Stimulated activated CD4-positive, alpha-beta T cell treated with anti-CD3 and anti-CD28 coated beads, Interleukin-4, amount 100 ng/mL, for 24 hours (primary cell): ENCODE data around the gene PCSK5.
"Not testable (repeated sequence)": the region's sequence is repeated elsewhere in the genome, so short reads cannot be mapped to it uniquely, and the experiment has no call there.

Experiments
- DNase-seq: peaks from one replicate; pipeline ENCODE4 v3.0.0-alpha.2; 2020

PCSK5 gene

DNA sequence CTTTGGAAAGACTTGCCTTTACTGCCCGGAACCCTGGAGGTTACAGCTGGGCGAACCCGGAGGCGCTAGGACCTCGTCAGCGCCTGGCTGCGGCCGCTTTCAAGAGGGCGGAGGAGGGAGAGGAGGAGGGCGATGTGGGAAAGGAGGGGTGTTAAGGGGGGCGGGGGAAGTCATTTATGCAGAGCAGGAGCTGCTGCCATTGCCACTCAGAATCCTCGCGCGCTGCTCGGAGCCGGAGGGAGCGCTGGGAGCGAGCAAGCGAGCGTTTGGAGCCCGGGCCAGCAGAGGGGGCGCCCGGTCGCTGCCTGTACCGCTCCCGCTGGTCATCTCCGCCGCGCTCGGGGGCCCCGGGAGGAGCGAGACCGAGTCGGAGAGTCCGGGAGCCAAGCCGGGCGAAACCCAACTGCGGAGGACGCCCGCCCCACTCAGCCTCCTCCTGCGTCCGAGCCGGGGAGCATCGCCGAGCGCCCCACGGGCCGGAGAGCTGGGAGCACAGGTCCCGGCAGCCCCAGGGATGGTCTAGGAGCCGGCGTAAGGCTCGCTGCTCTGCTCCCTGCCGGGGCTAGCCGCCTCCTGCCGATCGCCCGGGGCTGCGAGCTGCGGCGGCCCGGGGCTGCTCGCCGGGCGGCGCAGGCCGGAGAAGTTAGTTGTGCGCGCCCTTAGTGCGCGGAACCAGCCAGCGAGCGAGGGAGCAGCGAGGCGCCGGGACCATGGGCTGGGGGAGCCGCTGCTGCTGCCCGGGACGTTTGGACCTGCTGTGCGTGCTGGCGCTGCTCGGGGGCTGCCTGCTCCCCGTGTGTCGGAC lies at the start of gene PCSK5:
Gene PCSK5, plus strand, starts transcription at position 202 of the 805 bp plus-strand sequence. Its CDS starts 509 bp downstream, at position 711.
- DNase-seq = peak; percentile 85

DNA sequence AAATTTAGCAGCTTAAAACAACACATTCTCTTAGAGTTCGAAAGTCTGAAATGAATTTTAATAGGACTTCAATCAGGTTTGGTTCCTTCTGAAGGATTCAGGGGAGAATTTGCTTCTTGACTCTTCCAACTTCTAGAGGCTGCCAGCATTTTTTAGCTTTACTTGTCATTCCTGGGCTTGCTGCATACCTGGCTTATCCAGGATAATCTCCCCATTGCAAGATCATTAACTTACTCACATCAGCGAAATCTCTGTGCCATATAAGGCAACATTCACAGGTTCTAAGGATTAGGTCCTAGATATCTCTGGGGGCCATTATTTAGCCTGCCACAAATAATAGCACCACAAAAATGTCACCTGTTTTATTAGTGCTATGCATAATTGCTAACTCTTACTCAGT lies 46.2 kb upstream of the PCSK5 start:
- no peak for DNase-seq

DNA sequence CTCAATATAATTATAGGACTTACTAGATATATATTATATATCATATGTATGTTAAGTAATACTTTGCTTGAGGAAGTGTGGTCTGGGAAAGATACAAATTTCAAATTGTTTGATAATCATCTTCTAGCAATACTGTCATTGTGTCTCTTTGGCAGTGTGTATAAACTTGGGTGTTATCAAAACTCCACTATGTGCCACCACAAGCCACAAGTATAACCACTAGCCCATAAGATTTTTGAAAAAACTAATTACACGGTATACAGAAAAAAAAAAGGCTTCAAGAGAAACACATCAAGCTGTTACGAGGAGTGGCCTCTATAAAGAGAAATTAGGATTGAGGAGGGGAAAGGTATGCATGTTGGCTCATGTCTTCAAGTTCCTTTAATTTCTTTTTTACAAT lies 44.7 kb upstream of the PCSK5 start:
- DNase-seq = no peak

DNA sequence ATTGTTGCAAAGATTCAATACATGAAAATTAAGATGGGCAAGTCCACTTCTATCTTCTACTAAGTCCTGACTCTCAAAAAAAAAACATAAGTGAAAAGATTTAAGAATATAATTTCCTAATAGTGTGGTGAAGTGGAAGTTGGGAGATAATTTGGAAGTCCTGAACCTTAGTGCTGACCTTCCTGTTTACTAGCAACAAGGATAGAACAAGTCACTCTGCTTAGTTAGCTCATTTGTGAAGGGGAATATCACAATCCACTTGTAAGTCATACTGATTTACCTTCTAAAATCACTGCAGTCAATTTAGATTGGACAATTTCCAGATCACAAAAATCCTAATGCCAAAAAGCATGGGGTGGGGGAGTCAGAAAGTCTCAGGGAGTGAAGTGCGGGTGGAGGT lies 43.4 kb upstream of the PCSK5 start:
- no peak for DNase-seq

GRCh38 chr9:75850459-75851200 lies 39.8 kb upstream of the PCSK5 start:
- no peak for DNase-seq

DNA sequence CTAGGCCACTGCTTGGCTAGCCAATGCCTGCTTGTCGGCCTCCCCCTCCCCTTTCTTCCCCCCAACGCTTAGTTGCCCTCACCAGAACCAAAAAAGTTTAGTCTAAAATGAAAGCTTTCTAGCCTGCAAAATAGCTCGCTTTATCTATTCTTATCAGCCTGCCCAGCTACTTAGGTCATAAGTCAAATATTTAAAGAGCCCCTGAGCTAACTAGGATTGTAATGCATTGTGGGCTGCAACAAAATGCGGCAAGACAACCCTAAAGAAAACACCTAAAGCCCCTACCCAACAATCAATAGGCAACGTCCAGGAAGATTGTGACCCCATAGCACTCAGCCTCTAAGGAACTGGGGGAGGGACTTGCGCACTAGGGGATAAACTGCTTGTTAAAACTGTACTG lies 38.6 kb upstream of the PCSK5 start:
- no peak for DNase-seq

- no peak for DNase-seq
Measured at GRCh38 chr9:75852746-75853145, 37.7 kb upstream of the PCSK5 start.

- no peak for DNase-seq
Measured at GRCh38 chr9:75855509-75855908, 35.0 kb upstream of the PCSK5 start.

- no peak for DNase-seq
Measured at GRCh38 chr9:75858497-75859092, 31.9 kb upstream of the PCSK5 start.

GRCh38 chr9:75864266-75864665 lies 26.2 kb upstream of the PCSK5 start:
- DNase-seq = no peak

DNA sequence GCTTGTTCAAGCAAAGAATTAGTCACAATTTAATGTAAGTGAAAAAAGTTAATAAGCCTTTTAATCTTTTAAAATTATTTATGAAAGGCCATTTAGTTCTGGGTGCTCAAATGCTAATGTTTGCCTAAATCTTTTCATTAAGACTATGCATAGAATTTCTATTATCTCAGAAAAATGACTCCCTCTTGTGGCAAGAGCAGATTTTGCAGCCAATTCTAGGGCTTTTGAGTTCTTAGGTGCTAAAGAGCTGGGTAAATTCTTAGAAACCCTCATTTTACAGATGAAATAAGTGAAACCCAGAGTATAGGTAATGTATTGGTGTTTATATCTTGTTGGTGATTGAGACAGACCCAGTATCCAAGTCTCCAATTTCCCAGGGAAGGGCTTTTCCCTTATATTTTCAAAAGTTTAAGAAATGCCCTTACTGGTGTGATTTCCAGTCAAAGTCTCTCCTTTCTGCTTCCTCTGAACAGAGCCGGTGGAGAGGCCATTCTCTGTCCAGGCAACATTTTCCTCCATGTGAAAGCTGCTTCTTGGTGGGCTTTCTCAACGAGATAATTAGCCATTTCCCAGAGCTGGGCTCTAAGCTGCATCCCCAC lies 24.1 kb upstream of the PCSK5 start:
- DNase-seq = peak; percentile 56

- not testable (repeated sequence) for DNase-seq
Measured at GRCh38 chr9:75868526-75868925, 21.9 kb upstream of the PCSK5 start.

DNA sequence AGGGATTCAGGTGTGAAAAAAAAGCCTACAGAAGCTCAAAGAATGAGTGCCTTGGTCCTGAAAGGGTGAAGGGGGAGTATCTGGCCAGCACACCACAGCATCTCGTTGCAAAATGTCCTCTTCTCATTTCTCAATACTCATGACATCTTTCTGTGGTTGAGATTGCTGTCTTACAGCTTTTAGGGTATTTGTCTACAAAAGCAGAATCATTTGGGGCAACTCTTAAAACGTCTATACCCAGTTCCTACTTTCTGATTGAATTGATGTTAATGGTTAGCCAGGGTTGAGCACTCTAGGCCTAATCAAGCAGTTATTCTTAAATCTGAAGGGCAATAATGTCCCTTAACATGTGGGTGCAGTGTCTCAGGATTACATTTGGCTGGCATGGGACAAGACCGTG lies 21.2 kb upstream of the PCSK5 start:
- DNase-seq = no peak

DNA sequence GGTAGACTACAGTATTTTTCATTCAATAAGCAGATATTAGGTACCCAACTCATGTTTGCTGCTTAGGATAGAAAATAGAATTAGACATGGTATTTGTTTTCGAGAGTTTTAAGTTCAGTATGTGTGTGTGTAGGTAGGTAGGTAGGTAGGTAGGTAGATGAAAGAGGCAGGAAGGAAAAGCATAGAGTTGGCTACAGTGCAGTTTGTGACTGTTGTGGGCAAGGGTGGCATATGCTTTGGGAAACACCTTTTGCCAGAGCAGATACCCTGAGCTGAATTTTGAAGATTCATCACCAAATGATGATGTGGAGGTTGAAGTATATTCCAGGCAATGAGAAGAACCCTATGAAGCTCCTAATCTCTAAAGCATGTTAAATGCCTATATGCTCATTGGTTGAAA lies 20.0 kb upstream of the PCSK5 start:
- DNase-seq = no peak

DNA sequence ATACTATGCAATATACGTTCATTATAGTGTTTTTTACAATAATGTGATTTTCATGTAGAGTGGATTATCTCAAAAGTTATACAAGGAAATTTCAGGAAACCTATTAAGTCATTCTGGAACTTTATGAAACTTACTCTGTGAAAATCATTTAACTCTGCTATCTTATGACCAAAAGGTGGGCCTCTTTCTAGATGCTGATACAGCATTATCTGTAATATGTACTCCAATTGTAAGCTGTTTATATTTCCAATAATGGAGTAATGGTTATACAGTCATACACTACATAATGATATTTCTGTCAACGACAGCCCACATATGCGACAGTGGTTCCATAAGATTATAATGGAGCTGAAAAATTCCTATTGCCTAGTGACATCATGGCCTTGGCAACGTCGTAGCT lies 18.8 kb upstream of the PCSK5 start:
- no peak for DNase-seq

GRCh38 chr9:75873712-75874111 lies 16.8 kb upstream of the PCSK5 start:
- DNase-seq = no peak

- no peak for DNase-seq
Measured at GRCh38 chr9:75876999-75877640, 13.4 kb upstream of the PCSK5 start.

DNA sequence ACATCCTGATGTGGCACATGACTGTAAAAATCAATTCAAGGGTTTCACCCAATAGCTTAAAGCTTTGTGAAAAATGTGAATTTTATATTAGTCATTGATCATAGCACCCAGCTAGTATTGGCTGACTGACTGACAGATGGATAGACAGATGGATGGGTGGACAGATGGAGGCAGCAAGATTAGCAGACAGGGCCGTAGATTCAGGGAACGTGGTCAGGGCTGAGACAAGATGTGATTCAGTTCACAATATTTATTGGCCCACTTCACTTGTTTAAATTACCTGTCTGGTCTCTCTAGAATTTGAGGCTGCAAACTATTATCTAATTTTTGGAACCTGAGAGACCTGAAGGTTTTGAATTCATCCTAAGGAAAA lies 12.0 kb upstream of the PCSK5 start:
- no peak for DNase-seq

GRCh38 chr9:75880618-75881017 lies 9.9 kb upstream of the PCSK5 start:
- DNase-seq = no peak

DNA sequence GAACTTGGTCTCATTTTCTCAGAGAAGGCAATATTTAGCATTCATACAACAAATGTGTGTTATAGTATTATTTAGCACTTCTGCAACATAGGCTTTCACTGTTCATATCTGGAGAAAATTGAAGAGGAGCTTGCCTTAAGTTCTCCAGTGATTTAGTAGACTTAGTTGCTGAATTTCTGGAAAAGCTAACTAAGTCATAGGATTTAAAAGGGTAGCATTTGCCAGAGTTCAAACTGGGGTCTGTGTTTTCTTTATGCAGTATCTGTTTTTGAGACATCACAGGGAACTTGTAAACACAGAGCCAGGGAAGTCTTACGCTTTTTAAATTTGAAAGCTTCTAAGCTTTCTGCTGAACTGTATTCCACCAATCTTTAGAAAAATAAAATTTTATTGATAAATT lies 8.7 kb upstream of the PCSK5 start:
- DNase-seq = no peak

GRCh38 chr9:75885652-75886051 lies 4.8 kb upstream of the PCSK5 start:
- no peak for DNase-seq

- peak; percentile 3 for DNase-seq
Measured at GRCh38 chr9:75889577-75889976, 896 bp upstream of the PCSK5 start.

DNA sequence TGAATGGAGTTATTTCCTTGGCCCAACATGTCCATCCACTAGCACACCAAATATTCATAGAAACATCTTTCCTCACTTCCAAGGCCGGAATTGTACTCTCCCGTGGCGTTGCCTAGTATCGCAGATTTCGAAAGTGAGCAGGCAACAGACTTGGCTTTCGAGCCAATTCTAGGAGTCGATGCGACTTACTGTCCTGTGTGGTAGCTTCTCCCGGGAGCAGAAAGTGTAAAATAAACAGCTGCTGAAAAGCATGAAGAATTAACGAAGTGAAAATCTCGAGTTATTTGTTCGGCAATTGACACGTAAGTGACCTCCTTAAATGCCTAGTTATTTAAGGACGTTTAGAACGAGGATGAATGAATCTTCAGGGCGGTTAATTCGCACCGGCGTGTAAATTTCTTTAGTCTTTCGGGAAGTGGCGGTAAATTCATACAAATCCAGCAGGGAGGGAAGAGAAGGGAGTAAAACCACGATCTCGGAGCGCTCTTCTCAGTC lies 449 bp upstream of the PCSK5 start:
- peak; percentile 9 for DNase-seq
